Esophagus squamous epithelium (tissue), 4 donors: Measurements from ENCODE around the gene POC1B.

ENCODE experiments used
- CTCF ChIP-seq, 6 experiments: fragments of 450-650 bp in 4 of 6; fragments of 200-600 bp in 2 of 6; sonication (generic) in 2 of 6; IDR thresholded peaks; one replicate each; pipeline ENCODE4 v1.5.1; 2016 to 2019; ENCODE audit warnings: antibody characterized with exemption in 6 of 6, mild to moderate bottlenecking in 4 of 6, moderate library complexity in 4 of 6
- POLR2A ChIP-seq, 4 donors: fragments of 450-650 bp; IDR thresholded peaks; one replicate each; pipeline ENCODE4 v1.6.1; 2017; ENCODE audit warnings: antibody characterized with exemption in 4 of 4, mild to moderate bottlenecking in 4 of 4, moderate library complexity in 3 of 4

GRCh38 chr12:89566615-89567014 lies 40.8 kb upstream of the POC1B start:
- TF ChIP-seq CTCF (IDR thresholded peaks at IDR 0.05), result no peak
- TF ChIP-seq POLR2A (IDR thresholded peaks at IDR 0.05), result no peak
